GM12864 (cell line): ENCODE measurements around the gene MPEG1.

Experiments
- DNase-seq: peaks from one replicate; pipeline ENCODE4 v3.0.0-alpha.2; 2011; ENCODE audit warnings: low read depth
- H3K4me3 ChIP-seq: 2 replicates; pipeline ENCODE4 v1.5.1; 2011; ENCODE audit warnings: mild to moderate bottlenecking, low read depth, low read length, control low read depth
- CTCF ChIP-seq: IDR thresholded peaks from 2 replicates; pipeline ENCODE4 v1.5.1; 2011; ENCODE audit warnings: low read depth, mild to moderate bottlenecking, moderate library complexity, low read length, control low read depth, inconsistent platforms; ENCODE audit errors: missing control alignments

MPEG1 gene

DNA sequence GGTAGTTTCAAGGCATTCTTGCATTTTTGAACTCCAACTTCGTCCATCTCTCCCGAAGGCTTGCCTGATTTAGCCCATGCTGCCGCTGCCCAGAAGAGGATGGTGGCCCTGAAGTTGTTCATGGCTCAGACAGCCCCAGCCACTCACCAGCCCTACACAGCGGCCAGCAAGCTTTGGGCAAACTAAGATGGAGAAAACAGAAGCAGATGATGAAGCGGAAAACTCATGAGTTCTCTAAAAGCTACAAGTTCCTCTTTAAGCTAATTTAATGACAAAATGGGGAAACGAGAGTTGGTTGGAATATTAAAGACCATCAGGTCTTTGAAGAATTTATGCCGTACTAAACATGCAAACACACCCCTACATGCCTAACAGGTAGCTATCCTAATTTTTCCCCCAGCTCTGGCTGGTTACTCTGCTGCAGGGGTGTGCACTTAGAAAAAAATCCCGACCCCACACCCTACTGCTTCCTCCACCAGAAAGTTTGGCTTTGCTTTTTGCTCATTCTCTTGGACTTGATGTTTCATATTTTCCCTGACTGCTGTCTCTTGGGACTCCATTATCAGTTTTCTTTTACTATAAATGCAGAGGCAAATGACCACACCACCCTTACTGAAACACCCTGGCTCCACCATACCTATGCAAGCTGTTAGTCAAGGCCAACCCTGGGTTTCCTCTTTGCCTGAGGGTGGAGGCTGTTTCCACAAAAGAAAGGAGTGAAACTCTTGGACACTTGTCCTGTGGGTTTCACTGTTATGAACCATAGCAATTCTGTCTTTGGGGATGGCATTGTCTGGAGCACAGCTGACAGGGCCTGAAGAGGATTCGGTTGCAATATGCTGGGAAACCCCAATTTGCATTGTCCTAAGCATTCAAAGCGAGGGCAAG lies at the start of gene MPEG1:
TSS of gene MPEG1 (minus strand) at position 184 of the 888 bp plus-strand sequence. CDS start at position 122, 62 bp downstream.
- TF ChIP-seq CTCF = no peak
- no peak for DNase-seq
- H3K4me3 ChIP-seq = peak within 1 kb of the TSS; percentile 64

GRCh38 chr11:59262177-59262818 lies 49.6 kb upstream of the MPEG1 start:
- DNase-seq = no peak
- H3K4me3 ChIP-seq = no peak overlapping the region
- TF ChIP-seq CTCF = no peak

GRCh38 chr11:59261150-59261549 lies 48.4 kb upstream of the MPEG1 start:
- no peak for TF ChIP-seq CTCF
- DNase-seq = no peak
- H3K4me3 ChIP-seq = no peak overlapping the region

- no peak for TF ChIP-seq CTCF
- no peak overlapping the region for H3K4me3 ChIP-seq
- DNase-seq = no peak
These were observed 47.2 kb upstream of the MPEG1 start for GRCh38 chr11:59259867-59260475.

DNA sequence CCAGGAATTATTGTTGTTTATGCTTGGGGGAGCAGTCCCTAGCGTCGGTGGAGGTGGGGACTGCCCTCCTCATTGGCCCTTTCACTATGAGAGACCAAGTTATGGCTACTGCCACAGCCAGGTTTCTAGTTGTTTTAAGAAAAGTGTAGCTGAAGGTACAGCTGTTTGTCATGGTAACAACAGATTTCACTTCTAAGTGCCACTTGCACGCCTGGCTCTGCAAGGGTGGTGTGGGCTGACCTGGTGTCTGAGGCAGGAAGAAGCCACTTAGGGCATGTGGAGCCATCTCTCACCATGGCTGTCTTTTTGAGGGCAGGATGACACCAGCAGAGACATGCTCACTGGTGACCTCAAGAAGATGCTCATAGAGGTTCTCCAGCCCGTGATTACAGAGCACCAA lies 46.3 kb upstream of the MPEG1 start:
- no peak overlapping the region for H3K4me3 ChIP-seq
- TF ChIP-seq CTCF = no peak
- no peak for DNase-seq

GRCh38 chr11:59255281-59255680 lies 42.6 kb upstream of the MPEG1 start:
- no peak for DNase-seq

More at GRCh38 chr11:59255281-59255680, 42.6 kb upstream of the MPEG1 start:
- H3K4me3 ChIP-seq = no peak overlapping the region
- no peak for TF ChIP-seq CTCF
